HEK293 (cell line): ENCODE results near the gene STN1.

Experiments used
- CTCF ChIA-PET: fragments of 350-600 bp; formaldehyde crosslinking; extraction: SDS; loops from one replicate; lab custom pipeline; 2021; ENCODE audit warnings: antibody characterized with exemption; lab: Yijun Ruan, JAX
- POLR2A ChIA-PET: fragments of 300-600 bp; formaldehyde crosslinking; extraction: SDS; loops from one replicate; lab custom pipeline; 2020; ENCODE audit warnings: antibody characterized with exemption, inconsistent platforms; lab: Yijun Ruan, JAX
- H3K27ac ChIP-seq: fragments of 200-500 bp; sonication (Bioruptor generic); 2 replicates; pipeline ENCODE4 v1.5.1; 2014; ENCODE audit warnings: low read depth, low read length, control low read depth, inconsistent platforms; ENCODE audit errors: extremely low read depth
- H3K36me3 ChIP-seq, 2 experiments: fragments of 200-500 bp in 1 of 2; sonication (Bioruptor generic) in 1 of 2; 1 replicate in 1 of 2; 2 replicates in 1 of 2; pipeline ENCODE4 v1.5.1; 2014 to 2017; ENCODE audit warnings: inconsistent platforms in 2 of 2, low read length in 2 of 2; ENCODE audit not compliant: control insufficient read depth in 2 of 2, insufficient read depth in 1 of 2
- H3K4me1 ChIP-seq: fragments of 200-500 bp; sonication (Bioruptor generic); 2 replicates; pipeline ENCODE4 v1.5.1; 2014; ENCODE audit warnings: mild to moderate bottlenecking, low read length, inconsistent platforms; ENCODE audit not compliant: control insufficient read depth, insufficient read depth
- H3K4me3 ChIP-seq: 2 replicates; pipeline ENCODE4 v1.5.1; 2011; ENCODE audit warnings: low read depth, mild to moderate bottlenecking, control low read depth, low read length, moderate library complexity
- H3K9me3 ChIP-seq: fragments of 200-500 bp; sonication (Bioruptor generic); 2 replicates; pipeline ENCODE4 v1.5.1; 2014; ENCODE audit warnings: low read depth, low read length, inconsistent platforms; ENCODE audit not compliant: control insufficient read depth, insufficient read depth
- EGR2 ChIP-seq: fragments of 450-650 bp; formaldehyde crosslinking; IDR thresholded peaks from 2 replicates; pipeline ENCODE4 v1.5.1; 2016; ENCODE audit warnings: low read depth, missing biosample characterization, missing genetic modification characterization
- PRDM1 ChIP-seq: fragments of 450-650 bp; formaldehyde crosslinking; IDR thresholded peaks from 2 replicates; pipeline ENCODE4; 2016; ENCODE audit warnings: missing biosample characterization, missing genetic modification characterization
- SCRT1 ChIP-seq: fragments of 450-650 bp; formaldehyde crosslinking; IDR thresholded peaks from 2 replicates; pipeline ENCODE4 v1.5.1; 2016; ENCODE audit warnings: missing biosample characterization, missing genetic modification characterization, borderline replicate concordance
- TCF7L2 ChIP-seq: IDR thresholded peaks from 2 replicates; pipeline ENCODE4 v1.6.1; 2011; ENCODE audit warnings: low read depth, mild to moderate bottlenecking, inconsistent platforms, low read length, moderate library complexity, borderline replicate concordance
- ZBTB21 ChIP-seq: fragments of 450-650 bp; formaldehyde crosslinking; IDR thresholded peaks from 2 replicates; pipeline ENCODE4 v1.5.1; 2017; ENCODE audit warnings: missing biosample characterization, missing genetic modification characterization
- ZNF112 ChIP-seq: fragments of 450-650 bp; formaldehyde crosslinking; IDR thresholded peaks from 2 replicates; pipeline ENCODE4 v1.5.0; 2017; ENCODE audit warnings: missing biosample characterization, missing genetic modification characterization
- ZNF138 ChIP-seq: fragments of 450-650 bp; formaldehyde crosslinking; IDR thresholded peaks from 2 replicates; pipeline ENCODE4 v1.5.1; 2016; ENCODE audit warnings: missing biosample characterization, missing genetic modification characterization, borderline replicate concordance
- ZNF19 ChIP-seq: fragments of 450-650 bp; formaldehyde crosslinking; IDR thresholded peaks from 2 replicates; pipeline ENCODE4; 2016; ENCODE audit warnings: missing biosample characterization, missing genetic modification characterization, low read depth
- ZNF223 ChIP-seq: fragments of 450-650 bp; formaldehyde crosslinking; IDR thresholded peaks from 2 replicates; pipeline ENCODE4 v1.5.1; 2016; ENCODE audit warnings: missing biosample characterization, missing genetic modification characterization
- ZNF302 ChIP-seq: fragments of 450-650 bp; formaldehyde crosslinking; IDR thresholded peaks from 2 replicates; pipeline ENCODE4 v1.5.1; 2016; ENCODE audit warnings: missing biosample characterization, missing genetic modification characterization, low read depth
- ZNF354C ChIP-seq: fragments of 450-650 bp; formaldehyde crosslinking; IDR thresholded peaks from 2 replicates; pipeline ENCODE4 v1.5.1; 2016; ENCODE audit warnings: missing biosample characterization, missing genetic modification characterization, low read depth, borderline replicate concordance
- ZNF366 ChIP-seq: fragments of 450-650 bp; formaldehyde crosslinking; conservative IDR thresholded peaks from 2 replicates; pipeline ENCODE4 v1.5.1; 2016; ENCODE audit warnings: missing biosample characterization, missing genetic modification characterization
- ZNF473 ChIP-seq: fragments of 450-650 bp; formaldehyde crosslinking; IDR thresholded peaks from 2 replicates; pipeline ENCODE4 v1.5.1; 2017; ENCODE audit warnings: missing biosample characterization, missing genetic modification characterization
- ZNF549 ChIP-seq: fragments of 450-650 bp; IDR thresholded peaks from 2 replicates; pipeline ENCODE4 v1.5.1; 2018; ENCODE audit warnings: missing biosample characterization, missing genetic modification characterization, mild to moderate bottlenecking, inconsistent platforms, moderate library complexity
- ZNF629 ChIP-seq: fragments of 450-650 bp; formaldehyde crosslinking; IDR thresholded peaks from 2 replicates; pipeline ENCODE4 v1.5.1; 2017; ENCODE audit warnings: missing biosample characterization, missing genetic modification characterization
- ZNF677 ChIP-seq: fragments of 450-650 bp; IDR thresholded peaks from 2 replicates; pipeline ENCODE4 v1.5.0; 2018; ENCODE audit warnings: missing biosample characterization, mild to moderate bottlenecking, missing genetic modification characterization, moderate library complexity
- ZNF777 ChIP-seq: fragments of 450-650 bp; formaldehyde crosslinking; IDR thresholded peaks from 2 replicates; pipeline ENCODE4 v1.5.1; 2017; ENCODE audit warnings: missing biosample characterization, missing genetic modification characterization, borderline replicate concordance
- ZSCAN30 ChIP-seq: fragments of 450-650 bp; IDR thresholded peaks from 2 replicates; pipeline ENCODE4 v1.5.1; 2018; ENCODE audit warnings: missing biosample characterization, mild to moderate bottlenecking, missing genetic modification characterization, moderate library complexity
- TF ChIP-seq, protein P1 (sequence below): fragments of 450-650 bp; formaldehyde crosslinking; IDR thresholded peaks from 2 replicates; pipeline ENCODE4 v1.5.1; 2016; ENCODE audit warnings: missing biosample characterization, missing genetic modification characterization
- TF ChIP-seq, protein P2 (sequence below): fragments of 450-650 bp; formaldehyde crosslinking; IDR thresholded peaks from 2 replicates; pipeline ENCODE4 v1.5.1; 2016; ENCODE audit warnings: missing biosample characterization, missing genetic modification characterization, low read depth
- TF ChIP-seq, protein P3 (sequence below): fragments of 450-650 bp; formaldehyde crosslinking; IDR thresholded peaks from 2 replicates; pipeline ENCODE4 v1.5.1; 2017; ENCODE audit warnings: missing biosample characterization, missing genetic modification characterization

STN1 gene

DNA sequence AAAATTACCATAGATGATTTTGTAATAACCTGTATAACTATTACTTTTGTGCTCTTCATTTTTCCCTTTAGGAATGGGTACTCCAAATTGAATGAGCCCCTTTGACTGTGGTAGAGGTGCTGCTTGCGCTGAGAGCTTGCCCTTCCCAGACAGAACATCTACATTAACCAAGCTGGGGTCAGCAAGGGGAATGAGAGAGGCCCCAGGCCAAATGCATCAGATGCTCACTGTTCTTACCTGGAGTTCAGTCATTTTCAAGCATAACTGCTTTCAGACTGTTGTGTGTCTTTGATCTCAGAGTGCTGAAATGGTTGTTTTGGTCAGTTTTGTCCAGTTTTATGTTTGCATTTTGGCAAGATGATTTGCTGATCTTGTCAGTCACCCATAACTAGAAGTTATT is 7.6 kb upstream of the STN1 start:
- ChIA-PET POLR2A (no interaction called here), CTCF (no interaction called here)
- no peaks in the 10 kb centered on the region for H3K9me3 ChIP-seq
- TF ChIP-seq ZNF549 (no peak), ZNF777 (tag by site-specific recombination) (no peak), ZSCAN30 (tag by site-specific recombination) (no peak), ZNF138 (tag by site-specific recombination) (no peak), ZNF677 (tag by site-specific recombination) (no peak), ZNF223 (tag by site-specific recombination) (no peak), ZNF354C (tag by site-specific recombination) (no peak), ZNF473 (tag by site-specific recombination) (no peak)
- TF ChIP-seq, protein P1, sequence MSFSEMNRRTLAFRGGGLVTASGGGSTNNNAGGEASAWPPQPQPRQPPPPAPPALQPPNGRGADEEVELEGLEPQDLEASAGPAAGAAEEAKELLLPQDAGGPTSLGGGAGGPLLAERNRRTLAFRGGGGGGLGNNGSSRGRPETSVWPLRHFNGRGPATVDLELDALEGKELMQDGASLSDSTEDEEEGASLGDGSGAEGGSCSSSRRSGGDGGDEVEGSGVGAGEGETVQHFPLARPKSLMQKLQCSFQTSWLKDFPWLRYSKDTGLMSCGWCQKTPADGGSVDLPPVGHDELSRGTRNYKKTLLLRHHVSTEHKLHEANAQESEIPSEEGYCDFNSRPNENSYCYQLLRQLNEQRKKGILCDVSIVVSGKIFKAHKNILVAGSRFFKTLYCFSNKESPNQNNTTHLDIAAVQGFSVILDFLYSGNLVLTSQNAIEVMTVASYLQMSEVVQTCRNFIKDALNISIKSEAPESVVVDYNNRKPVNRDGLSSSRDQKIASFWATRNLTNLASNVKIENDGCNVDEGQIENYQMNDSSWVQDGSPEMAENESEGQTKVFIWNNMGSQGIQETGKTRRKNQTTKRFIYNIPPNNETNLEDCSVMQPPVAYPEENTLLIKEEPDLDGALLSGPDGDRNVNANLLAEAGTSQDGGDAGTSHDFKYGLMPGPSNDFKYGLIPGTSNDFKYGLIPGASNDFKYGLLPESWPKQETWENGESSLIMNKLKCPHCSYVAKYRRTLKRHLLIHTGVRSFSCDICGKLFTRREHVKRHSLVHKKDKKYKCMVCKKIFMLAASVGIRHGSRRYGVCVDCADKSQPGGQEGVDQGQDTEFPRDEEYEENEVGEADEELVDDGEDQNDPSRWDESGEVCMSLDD (tag by site-specific recombination), result no peak
- TF ChIP-seq, protein P2, sequence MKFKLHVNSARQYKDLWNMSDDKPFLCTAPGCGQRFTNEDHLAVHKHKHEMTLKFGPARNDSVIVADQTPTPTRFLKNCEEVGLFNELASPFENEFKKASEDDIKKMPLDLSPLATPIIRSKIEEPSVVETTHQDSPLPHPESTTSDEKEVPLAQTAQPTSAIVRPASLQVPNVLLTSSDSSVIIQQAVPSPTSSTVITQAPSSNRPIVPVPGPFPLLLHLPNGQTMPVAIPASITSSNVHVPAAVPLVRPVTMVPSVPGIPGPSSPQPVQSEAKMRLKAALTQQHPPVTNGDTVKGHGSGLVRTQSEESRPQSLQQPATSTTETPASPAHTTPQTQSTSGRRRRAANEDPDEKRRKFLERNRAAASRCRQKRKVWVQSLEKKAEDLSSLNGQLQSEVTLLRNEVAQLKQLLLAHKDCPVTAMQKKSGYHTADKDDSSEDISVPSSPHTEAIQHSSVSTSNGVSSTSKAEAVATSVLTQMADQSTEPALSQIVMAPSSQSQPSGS (tag by site-specific recombination), result no peak
- H3K36me3 ChIP-seq, result no peaks in the 10 kb centered on the region
- H3K4me3 ChIP-seq, result no peak overlapping the region
- H3K27ac ChIP-seq, result no peak overlapping the region
- no peaks in the 10 kb centered on the region for H3K4me1 ChIP-seq

DNA sequence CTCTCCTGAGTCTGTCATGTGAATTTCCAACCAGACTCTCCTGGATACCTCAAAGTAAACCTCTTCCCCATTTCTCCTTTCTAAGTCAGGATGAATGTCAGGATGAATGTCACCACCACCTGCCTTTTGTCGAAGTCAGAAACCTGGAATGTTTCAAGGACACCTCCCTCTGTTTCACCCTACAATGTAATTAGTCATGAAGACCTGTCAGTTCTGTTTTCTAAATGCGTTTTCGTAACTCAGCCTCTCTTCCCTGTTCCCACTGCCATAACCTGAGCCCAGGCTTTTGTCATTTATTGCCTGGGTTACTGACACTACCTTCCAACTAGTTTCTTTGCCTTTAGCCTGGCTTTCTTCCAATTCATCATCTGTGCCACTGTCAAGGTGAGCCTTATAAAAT is 5.5 kb upstream of the STN1 start:
- TF ChIP-seq PRDM1 (tag by site-specific recombination), result 0 out of 2 replicates have a peak, but pooled peaks have one; percentile 1
- TF ChIP-seq ZBTB21 (tag by site-specific recombination), result no peak
- no peak for TF ChIP-seq ZNF112 (tag by site-specific recombination)
- no peak for TF ChIP-seq ZNF19 (tag by site-specific recombination)
- TF ChIP-seq ZNF302, result no peak
- TF ChIP-seq TCF7L2, result no peak
- Histone ChIP-seq H3K4me1 (peaks cover 4% of the 10 kb centered on the region), H3K27ac (no peak overlapping the region), H3K9me3 (no peaks in the 10 kb centered on the region), H3K4me3 (no peak overlapping the region), H3K36me3 (no peaks in the 10 kb centered on the region)
- ChIA-PET POLR2A (no interaction called here), CTCF (no interaction called here)

DNA sequence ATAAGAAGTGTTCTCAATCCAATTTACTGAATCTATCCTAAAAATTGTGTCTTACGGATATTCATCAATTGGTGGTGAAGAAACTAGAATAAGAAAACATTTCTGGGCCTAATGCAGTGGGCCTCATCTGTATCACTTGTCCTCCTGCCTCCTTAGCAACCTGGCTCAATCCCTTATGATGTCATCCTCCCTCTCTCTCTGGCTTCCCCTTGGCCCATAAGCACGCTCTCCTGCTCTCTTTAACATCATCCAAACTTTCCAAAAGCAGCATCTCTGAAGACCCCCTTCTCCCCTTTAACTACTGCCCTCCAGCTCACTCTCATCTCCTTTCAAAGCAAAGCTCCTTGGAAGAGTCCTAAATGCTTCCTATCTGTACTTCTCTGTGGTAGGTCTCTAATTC is 4.7 kb upstream of the STN1 start:
- Histone ChIP-seq H3K27ac (no peak overlapping the region), H3K4me3 (no peak overlapping the region), H3K36me3 (no peaks in the 10 kb centered on the region), H3K4me1 (peaks cover 6% of the 10 kb centered on the region), H3K9me3 (no peaks in the 10 kb centered on the region)
- ChIA-PET CTCF (interaction anchor here (0.8 kb wide), 1 partner anchor 74 kb away, joined by 3 read pairs; no protein-coding TSS in a partner anchor), POLR2A (no interaction called here)
- TF ChIP-seq, protein P2 (tag by site-specific recombination), result peak; percentile 71
- TF ChIP-seq EGR2 (tag by site-specific recombination) (0 out of 2 replicates have a peak, but pooled peaks have one; percentile 5), ZNF366 (tag by site-specific recombination) (0 out of 2 replicates have a peak, but pooled peaks have one; percentile 47), SCRT1 (tag by site-specific recombination) (no peak), ZNF629 (tag by site-specific recombination) (peak; percentile 50), ZBTB21 (tag by site-specific recombination) (0 out of 2 replicates have a peak, but pooled peaks have one; percentile 70)
- TF ChIP-seq, protein P3, sequence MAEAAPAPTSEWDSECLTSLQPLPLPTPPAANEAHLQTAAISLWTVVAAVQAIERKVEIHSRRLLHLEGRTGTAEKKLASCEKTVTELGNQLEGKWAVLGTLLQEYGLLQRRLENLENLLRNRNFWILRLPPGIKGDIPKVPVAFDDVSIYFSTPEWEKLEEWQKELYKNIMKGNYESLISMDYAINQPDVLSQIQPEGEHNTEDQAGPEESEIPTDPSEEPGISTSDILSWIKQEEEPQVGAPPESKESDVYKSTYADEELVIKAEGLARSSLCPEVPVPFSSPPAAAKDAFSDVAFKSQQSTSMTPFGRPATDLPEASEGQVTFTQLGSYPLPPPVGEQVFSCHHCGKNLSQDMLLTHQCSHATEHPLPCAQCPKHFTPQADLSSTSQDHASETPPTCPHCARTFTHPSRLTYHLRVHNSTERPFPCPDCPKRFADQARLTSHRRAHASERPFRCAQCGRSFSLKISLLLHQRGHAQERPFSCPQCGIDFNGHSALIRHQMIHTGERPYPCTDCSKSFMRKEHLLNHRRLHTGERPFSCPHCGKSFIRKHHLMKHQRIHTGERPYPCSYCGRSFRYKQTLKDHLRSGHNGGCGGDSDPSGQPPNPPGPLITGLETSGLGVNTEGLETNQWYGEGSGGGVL (tag by site-specific recombination), result no peak
